Mucosa of descending colon (tissue), 3 donors: ENCODE measurements around the gene RP2. TPM values are rescaled to one million over a fixed set of nuclear protein-coding genes. Genes with fewer than 3 reads are reported as not detected.

Source experiments
- ATAC-seq: fragments of 200-7000 bp; cut with Tn5 transposase; one replicate; pipeline ENCODE4 v1.9.1; 2020; ENCODE audit warnings: mild to moderate bottlenecking, moderate library complexity
- DNase-seq, 3 donors: peaks; one replicate each; pipeline ENCODE4 v3.0.0-alpha.2; 2020
- H3K36me3 ChIP-seq: fragments of 200-600 bp; one replicate; pipeline ENCODE4 v1.8.0; 2021; ENCODE audit warnings: low read depth, mild to moderate bottlenecking
- H3K4me1 ChIP-seq: fragments of 200-600 bp; one replicate; pipeline ENCODE4 v1.8.0; 2021; ENCODE audit warnings: low read depth, mild to moderate bottlenecking
- H3K4me3 ChIP-seq: fragments of 200-600 bp; one replicate; pipeline ENCODE4 v1.8.0; 2021; ENCODE audit warnings: mild to moderate bottlenecking
- H3K9me3 ChIP-seq: fragments of 200-600 bp; one replicate; pipeline ENCODE4 v1.8.0; 2021; ENCODE audit warnings: mild to moderate bottlenecking
- CTCF ChIP-seq: fragments of 200-600 bp; IDR thresholded peaks from one replicate; pipeline ENCODE4 v1.8.0; 2022; ENCODE audit warnings: antibody characterized with exemption, mild to moderate bottlenecking
- intact Hi-C, 2 donors: fragments of 100-400 bp; cut with DNase I in 1 of 2; cut with micrococcal nuclease in 1 of 2; formaldehyde crosslinking; loops; one replicate each; pipeline versions ENCODE4 v1.11.0 to v1.11.1; 2022; cut with DNase I, micrococcal nuclease
- total RNA-seq, 3 donors: library from RNA; stranded (reverse); fragmentation: NEBNext Ultra II Directional in 2 of 3; extraction: Animal tissue kit (Norgen Biotek cat#: 25700) in 2 of 3; gene quantifications; one replicate each; pipeline versions ENCODE4 v1.2.1 to v1.2.4, GENCODE V29; 2021 to 2023
- donor health status: DM: no; HTN: no; CAD: no; lungs with moderate emphysema.
- donor health status: DM: no; HTN: no; CAD: no.
- donor health status: DM: no; HTN: yes; CAD: no.

RP2 gene
- total RNA-seq, 3 donors from 2014 or later, result 12.1 to 16.9 (median 13.8) TPM

DNA sequence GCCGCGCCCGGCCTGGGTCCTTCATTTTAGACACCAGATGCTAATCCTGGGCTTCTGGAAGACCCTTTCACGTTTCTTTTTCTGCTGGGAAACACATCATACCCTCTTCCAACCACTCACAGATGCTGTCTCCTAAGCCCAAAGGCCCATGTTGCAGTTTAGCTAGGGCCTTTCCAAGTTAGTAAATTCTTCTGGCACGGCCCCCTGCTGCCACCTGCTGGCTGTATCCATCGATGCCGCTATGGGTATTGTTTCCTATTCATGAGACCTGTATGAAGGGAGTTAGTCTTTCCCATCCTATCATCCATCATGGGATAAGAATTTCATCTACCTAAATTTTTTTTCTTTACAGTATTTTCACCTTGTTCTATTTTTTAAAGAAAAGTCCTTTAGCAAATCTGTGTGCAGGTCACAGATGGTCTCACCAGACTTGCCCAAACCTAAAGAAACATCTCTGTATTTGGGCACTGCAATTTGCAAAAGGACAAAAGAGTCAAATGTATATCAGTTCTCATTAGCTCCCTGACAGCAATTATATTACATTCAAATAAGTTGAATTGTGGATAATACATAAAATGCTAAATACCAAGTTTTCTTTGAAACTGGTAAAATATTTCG is 40.2 kb upstream of the RP2 start:
- Histone ChIP-seq H3K9me3 (no peaks in the 10 kb centered on the region), H3K4me1 (no peaks in the 10 kb centered on the region), H3K4me3 (no peak overlapping the region), H3K36me3 (no peaks in the 10 kb centered on the region)
- peak; percentile 46 for TF ChIP-seq CTCF
- ATAC-seq (peak; percentile 84), DNase-seq (peak; percentile 55 to 84 (median 78))
- intact Hi-C loops, result no loop called here

DNA sequence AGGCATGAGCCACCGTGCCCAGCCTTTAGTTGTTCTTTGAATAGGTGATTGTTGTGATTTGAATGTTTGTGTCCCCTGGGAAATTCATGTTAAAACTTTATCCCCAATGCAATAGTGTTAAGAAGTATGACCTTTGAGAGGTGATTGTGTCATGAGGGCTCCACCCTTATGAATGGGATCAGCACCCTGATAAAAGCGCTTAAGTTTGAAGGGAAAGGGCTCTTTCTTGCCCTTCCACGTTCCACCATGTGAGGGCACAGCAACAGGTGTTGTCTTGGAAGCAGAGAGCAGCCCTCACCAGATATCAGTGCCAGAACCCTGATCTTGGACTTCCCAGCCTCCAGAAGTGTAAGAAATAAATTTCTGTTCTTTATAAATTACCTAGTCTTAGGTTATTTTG is 33.7 kb upstream of the RP2 start:
- H3K36me3 ChIP-seq, result no peaks in the 10 kb centered on the region
- H3K9me3 ChIP-seq, result no peaks in the 10 kb centered on the region
- DNase-seq, result no peak
- no peak for TF ChIP-seq CTCF
- ATAC-seq, result no peak
- intact Hi-C loops, result no loop called here
- no peaks in the 10 kb centered on the region for H3K4me1 ChIP-seq
- H3K4me3 ChIP-seq, result no peak overlapping the region

GRCh38 chrX:46805270-46805669 is 31.6 kb upstream of the RP2 start:
- intact Hi-C loops, result no loop called here
- no peak for DNase-seq
- no peak for ATAC-seq
- Histone ChIP-seq H3K4me3 (no peak overlapping the region), H3K4me1 (no peaks in the 10 kb centered on the region), H3K36me3 (no peaks in the 10 kb centered on the region), H3K9me3 (no peaks in the 10 kb centered on the region)
- TF ChIP-seq CTCF, result no peak

GRCh38 chrX:46811121-46811520 is 25.7 kb upstream of the RP2 start:
- H3K4me1 ChIP-seq, result no peaks in the 10 kb centered on the region
- no peak for TF ChIP-seq CTCF
- intact Hi-C loops, result no loop called here
- H3K4me3 ChIP-seq, result no peak overlapping the region
- no peaks in the 10 kb centered on the region for H3K9me3 ChIP-seq
- DNase-seq, result no peak
- no peaks in the 10 kb centered on the region for H3K36me3 ChIP-seq
- ATAC-seq, result no peak

DNA sequence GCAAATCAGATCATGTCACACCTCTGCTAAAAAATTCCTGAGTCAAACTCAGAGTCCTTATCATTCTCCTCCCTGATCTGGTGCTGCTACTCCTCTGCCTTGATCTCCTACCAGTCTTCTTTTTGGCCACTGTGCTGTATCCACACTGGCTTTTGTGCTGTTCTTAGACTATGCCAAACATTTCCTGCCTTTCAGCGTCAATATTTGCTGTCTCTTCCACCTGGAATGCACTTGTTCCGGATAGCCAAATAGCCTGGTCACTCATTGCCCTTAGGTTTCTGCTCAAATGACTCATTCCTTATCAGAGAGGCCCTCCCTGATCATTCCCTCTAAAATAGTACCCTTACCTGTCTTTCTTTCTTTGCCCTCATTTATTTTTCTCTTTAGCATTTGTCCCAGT is 24.4 kb upstream of the RP2 start:
- TF ChIP-seq CTCF, result no peak
- no peaks in the 10 kb centered on the region for H3K9me3 ChIP-seq
- intact Hi-C loops, result no loop called here
- no peaks in the 10 kb centered on the region for H3K36me3 ChIP-seq
- no peaks in the 10 kb centered on the region for H3K4me1 ChIP-seq
- H3K4me3 ChIP-seq, result no peak overlapping the region
- no peak for ATAC-seq
- no peak for DNase-seq

DNA sequence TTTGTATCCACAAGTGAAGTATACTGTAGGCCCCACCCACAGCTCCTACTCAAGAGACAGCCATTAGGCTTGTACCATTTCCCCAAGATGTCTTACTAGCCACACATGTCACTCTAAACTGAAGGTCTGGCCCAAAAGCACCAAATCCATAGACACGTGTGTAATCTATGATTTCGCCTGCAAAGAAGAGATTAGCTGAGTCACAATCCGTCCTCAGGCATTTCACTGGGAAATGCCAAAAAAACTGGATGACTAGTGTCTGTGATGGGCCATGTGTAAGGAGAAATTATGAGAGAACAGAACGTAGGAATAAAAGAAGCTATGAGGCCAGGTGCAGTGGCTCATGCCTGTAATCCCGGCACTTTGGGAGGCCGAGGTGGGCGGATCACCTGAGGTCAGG is 21.9 kb upstream of the RP2 start:
- Histone ChIP-seq H3K36me3 (no peaks in the 10 kb centered on the region), H3K9me3 (no peaks in the 10 kb centered on the region), H3K4me1 (no peaks in the 10 kb centered on the region), H3K4me3 (no peak overlapping the region)
- DNase-seq, result no peak
- ATAC-seq, result no peak
- TF ChIP-seq CTCF, result no peak
- intact Hi-C loops, result no loop called here
